ENCODE results near the gene ATG9B. TPM values are rescaled to one million over a fixed set of nuclear protein-coding genes. Genes with fewer than 3 reads are reported as not detected.

The ATG9B gene
- total and polyA plus RNA-seq, 9 of the 15 experiments (the other 6 are each of a cell fraction or from before 2014, with no cell fraction given) = 0.29 to 8.0 (median 2.1) TPM

DNA sequence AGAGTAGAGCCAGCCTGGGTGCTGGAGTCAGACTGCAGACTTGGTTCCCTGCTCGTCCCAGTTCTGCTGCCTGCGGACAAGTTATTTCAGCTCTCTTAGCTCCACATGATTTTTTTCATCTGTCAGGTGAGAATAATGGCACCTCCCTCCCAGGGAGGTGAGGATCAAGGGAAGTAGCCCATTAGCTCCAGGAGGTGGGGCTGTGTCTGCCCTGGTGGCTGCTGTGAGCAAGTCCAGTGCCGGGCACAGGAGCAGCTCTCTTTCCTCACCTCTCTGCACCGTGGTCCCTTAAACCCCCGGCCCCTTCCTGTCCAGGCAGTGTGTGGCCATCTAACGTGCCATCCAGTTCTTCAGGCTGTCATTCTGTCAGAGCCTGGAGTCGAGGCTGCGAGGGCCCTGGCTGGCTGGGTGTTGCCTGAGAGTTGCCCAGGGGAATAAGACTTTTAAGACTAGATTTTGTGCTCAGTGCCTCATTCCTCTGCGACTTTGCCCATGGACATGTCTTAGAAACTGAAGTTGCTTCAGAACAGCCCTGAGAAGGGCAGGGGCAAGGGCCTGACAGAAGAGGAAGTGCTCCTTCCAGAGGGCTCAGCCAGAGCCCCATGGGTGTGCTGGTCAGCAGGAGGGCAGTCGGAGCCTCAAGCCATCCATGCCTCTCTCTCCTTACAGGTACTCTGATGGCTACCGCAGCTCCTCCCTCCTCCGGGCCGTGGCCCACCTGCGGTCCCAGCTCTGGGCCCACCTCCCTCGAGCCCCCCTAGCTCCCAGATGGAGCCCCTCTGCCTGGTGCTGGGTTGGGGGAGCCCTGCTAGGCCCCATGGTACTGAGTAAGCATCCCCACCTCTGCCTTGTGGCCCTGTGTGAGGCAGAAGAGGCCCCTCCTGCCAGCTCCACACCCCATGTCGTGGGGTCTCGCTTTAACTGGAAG lies 8.9 kb upstream of the ATG9B start (continued):
- TF ChIP-seq, protein P1, sequence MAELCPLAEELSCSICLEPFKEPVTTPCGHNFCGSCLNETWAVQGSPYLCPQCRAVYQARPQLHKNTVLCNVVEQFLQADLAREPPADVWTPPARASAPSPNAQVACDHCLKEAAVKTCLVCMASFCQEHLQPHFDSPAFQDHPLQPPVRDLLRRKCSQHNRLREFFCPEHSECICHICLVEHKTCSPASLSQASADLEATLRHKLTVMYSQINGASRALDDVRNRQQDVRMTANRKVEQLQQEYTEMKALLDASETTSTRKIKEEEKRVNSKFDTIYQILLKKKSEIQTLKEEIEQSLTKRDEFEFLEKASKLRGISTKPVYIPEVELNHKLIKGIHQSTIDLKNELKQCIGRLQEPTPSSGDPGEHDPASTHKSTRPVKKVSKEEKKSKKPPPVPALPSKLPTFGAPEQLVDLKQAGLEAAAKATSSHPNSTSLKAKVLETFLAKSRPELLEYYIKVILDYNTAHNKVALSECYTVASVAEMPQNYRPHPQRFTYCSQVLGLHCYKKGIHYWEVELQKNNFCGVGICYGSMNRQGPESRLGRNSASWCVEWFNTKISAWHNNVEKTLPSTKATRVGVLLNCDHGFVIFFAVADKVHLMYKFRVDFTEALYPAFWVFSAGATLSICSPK (IDR thresholded peaks at IDR 0.05; ENCODE audit: borderline replicate concordance) = no peak
- TF ChIP-seq GATA2 (CRISPR knock-in tag; IDR thresholded peaks at IDR 0.05) (no peak), SPI1 (IDR thresholded peaks at IDR 0.05; ENCODE audit: borderline replicate concordance, low read depth, low read length) (peak; percentile 81), CHD1 (IDR thresholded peaks at IDR 0.05; ENCODE audit: low read length) (no peak), BCOR (IDR thresholded peaks at IDR 0.05) (no peak)
- TF ChIP-seq, protein P2, sequence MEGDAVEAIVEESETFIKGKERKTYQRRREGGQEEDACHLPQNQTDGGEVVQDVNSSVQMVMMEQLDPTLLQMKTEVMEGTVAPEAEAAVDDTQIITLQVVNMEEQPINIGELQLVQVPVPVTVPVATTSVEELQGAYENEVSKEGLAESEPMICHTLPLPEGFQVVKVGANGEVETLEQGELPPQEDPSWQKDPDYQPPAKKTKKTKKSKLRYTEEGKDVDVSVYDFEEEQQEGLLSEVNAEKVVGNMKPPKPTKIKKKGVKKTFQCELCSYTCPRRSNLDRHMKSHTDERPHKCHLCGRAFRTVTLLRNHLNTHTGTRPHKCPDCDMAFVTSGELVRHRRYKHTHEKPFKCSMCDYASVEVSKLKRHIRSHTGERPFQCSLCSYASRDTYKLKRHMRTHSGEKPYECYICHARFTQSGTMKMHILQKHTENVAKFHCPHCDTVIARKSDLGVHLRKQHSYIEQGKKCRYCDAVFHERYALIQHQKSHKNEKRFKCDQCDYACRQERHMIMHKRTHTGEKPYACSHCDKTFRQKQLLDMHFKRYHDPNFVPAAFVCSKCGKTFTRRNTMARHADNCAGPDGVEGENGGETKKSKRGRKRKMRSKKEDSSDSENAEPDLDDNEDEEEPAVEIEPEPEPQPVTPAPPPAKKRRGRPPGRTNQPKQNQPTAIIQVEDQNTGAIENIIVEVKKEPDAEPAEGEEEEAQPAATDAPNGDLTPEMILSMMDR (IDR thresholded peaks at IDR 0.05 in 2 of 3, conservative IDR thresholded peaks at IDR 0.05 in 1 of 3; ENCODE audit: insufficient read depth in 2 of 3, low read depth in 1 of 3, low read length in 3 of 3) = peak; percentile 52 to 75 (median 59)
- TF ChIP-seq, protein P3, sequence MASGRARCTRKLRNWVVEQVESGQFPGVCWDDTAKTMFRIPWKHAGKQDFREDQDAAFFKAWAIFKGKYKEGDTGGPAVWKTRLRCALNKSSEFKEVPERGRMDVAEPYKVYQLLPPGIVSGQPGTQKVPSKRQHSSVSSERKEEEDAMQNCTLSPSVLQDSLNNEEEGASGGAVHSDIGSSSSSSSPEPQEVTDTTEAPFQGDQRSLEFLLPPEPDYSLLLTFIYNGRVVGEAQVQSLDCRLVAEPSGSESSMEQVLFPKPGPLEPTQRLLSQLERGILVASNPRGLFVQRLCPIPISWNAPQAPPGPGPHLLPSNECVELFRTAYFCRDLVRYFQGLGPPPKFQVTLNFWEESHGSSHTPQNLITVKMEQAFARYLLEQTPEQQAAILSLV (tag; IDR thresholded peaks at IDR 0.05) = no peak
